Panc1 (cell line): ENCODE measurements around the gene RALA.

Experiments used
- POLR2AphosphoS5 ChIP-seq: IDR thresholded peaks from 2 replicates; pipeline ENCODE4 v1.6.1; 2012; ENCODE audit warnings: mild to moderate bottlenecking, low read depth, low read length, moderate library complexity
- SIN3A ChIP-seq: IDR thresholded peaks from 2 replicates; pipeline ENCODE4 v1.6.1; 2012; ENCODE audit warnings: low read depth, mild to moderate bottlenecking, low read length, moderate library complexity, borderline replicate concordance; ENCODE audit not compliant: insufficient read depth
- TCF7L2 ChIP-seq: IDR thresholded peaks from 2 replicates; pipeline ENCODE4 v1.6.1; 2011; ENCODE audit warnings: mild to moderate bottlenecking, low read depth, low read length, inconsistent platforms
- TF ChIP-seq, protein P1 (sequence below): fragments of 450-650 bp; IDR thresholded peaks from 2 replicates; pipeline ENCODE4 v1.5.1; 2017; ENCODE audit warnings: mild to moderate bottlenecking
- TF ChIP-seq, protein P2 (sequence below), 2 experiments: IDR thresholded peaks; 2 replicates each; pipeline ENCODE4 v1.6.1; 2011 to 2012; ENCODE audit warnings: low read depth in 2 of 2, control low read depth in 1 of 2, low read length in 1 of 2, mild to moderate bottlenecking in 1 of 2, moderate library complexity in 1 of 2; ENCODE audit not compliant: insufficient read depth in 1 of 2

DNA sequence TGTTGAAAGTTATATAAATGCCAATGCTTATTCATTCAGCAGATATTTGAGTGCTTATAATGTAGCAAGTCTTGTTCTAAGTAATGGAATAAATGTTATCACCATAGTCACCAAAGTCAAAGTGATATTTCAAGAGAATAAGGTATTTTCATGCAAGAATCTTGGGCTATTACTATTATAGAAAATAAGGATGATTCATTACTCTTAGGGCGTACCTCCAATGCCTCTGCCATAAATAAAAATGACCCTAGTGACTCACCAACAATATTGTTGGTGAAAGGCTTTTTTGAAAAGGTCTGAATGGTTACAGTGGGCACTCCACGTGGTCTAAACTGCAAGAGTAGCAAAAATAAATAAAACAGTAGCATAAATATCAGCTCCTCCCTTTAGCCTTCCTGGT, 68.4 kb downstream of the RALA start:
- TF ChIP-seq SIN3A: no peak
- TF ChIP-seq, protein P1, sequence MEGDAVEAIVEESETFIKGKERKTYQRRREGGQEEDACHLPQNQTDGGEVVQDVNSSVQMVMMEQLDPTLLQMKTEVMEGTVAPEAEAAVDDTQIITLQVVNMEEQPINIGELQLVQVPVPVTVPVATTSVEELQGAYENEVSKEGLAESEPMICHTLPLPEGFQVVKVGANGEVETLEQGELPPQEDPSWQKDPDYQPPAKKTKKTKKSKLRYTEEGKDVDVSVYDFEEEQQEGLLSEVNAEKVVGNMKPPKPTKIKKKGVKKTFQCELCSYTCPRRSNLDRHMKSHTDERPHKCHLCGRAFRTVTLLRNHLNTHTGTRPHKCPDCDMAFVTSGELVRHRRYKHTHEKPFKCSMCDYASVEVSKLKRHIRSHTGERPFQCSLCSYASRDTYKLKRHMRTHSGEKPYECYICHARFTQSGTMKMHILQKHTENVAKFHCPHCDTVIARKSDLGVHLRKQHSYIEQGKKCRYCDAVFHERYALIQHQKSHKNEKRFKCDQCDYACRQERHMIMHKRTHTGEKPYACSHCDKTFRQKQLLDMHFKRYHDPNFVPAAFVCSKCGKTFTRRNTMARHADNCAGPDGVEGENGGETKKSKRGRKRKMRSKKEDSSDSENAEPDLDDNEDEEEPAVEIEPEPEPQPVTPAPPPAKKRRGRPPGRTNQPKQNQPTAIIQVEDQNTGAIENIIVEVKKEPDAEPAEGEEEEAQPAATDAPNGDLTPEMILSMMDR: no peak
- TF ChIP-seq, protein P2, sequence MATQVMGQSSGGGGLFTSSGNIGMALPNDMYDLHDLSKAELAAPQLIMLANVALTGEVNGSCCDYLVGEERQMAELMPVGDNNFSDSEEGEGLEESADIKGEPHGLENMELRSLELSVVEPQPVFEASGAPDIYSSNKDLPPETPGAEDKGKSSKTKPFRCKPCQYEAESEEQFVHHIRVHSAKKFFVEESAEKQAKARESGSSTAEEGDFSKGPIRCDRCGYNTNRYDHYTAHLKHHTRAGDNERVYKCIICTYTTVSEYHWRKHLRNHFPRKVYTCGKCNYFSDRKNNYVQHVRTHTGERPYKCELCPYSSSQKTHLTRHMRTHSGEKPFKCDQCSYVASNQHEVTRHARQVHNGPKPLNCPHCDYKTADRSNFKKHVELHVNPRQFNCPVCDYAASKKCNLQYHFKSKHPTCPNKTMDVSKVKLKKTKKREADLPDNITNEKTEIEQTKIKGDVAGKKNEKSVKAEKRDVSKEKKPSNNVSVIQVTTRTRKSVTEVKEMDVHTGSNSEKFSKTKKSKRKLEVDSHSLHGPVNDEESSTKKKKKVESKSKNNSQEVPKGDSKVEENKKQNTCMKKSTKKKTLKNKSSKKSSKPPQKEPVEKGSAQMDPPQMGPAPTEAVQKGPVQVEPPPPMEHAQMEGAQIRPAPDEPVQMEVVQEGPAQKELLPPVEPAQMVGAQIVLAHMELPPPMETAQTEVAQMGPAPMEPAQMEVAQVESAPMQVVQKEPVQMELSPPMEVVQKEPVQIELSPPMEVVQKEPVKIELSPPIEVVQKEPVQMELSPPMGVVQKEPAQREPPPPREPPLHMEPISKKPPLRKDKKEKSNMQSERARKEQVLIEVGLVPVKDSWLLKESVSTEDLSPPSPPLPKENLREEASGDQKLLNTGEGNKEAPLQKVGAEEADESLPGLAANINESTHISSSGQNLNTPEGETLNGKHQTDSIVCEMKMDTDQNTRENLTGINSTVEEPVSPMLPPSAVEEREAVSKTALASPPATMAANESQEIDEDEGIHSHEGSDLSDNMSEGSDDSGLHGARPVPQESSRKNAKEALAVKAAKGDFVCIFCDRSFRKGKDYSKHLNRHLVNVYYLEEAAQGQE (IDR thresholded peaks at IDR 0.05; ENCODE audit: insufficient read depth in 1 of 2, low read depth in 2 of 2, low read length in 1 of 2): no peak
- no peak for TF ChIP-seq POLR2AphosphoS5
- no peak for TF ChIP-seq TCF7L2
